SK-N-SH (cell line): ENCODE data around the gene TMED1.
A peak's percentile ranks its signal among the peaks of the same experiment; 100 is the strongest.

ENCODE experiments used
- EP300 ChIP-seq, 2 experiments: IDR thresholded peaks; 2 replicates each; pipeline versions ENCODE4 v1.4.0 to v1.6.1; 2012; ENCODE audit warnings: borderline replicate concordance in 1 of 2, low read depth in 1 of 2, low read length in 1 of 2
- FOXJ3 ChIP-seq: sonication (generic); formaldehyde crosslinking; IDR thresholded peaks from 2 replicates; pipeline ENCODE4 v1.5.1; 2020; ENCODE audit warnings: mild to moderate bottlenecking, missing genetic modification reagents
- GABPA ChIP-seq: IDR thresholded peaks from 2 replicates; pipeline ENCODE4 v1.4.0; 2012; ENCODE audit warnings: low read depth, mild to moderate bottlenecking
- MXI1 ChIP-seq: IDR thresholded peaks from 2 replicates; pipeline ENCODE4 v1.6.1; 2012; ENCODE audit warnings: mild to moderate bottlenecking, low read depth, low read length, improper control_type of control experiment
- NFIC ChIP-seq: IDR thresholded peaks from 2 replicates; pipeline ENCODE4 v1.4.0; 2012; ENCODE audit warnings: borderline replicate concordance
- NRF1 ChIP-seq: IDR thresholded peaks from 2 replicates; pipeline ENCODE4 v1.6.1; 2012; ENCODE audit warnings: low read depth, mild to moderate bottlenecking, low read length
- POLR2AphosphoS5 ChIP-seq: IDR thresholded peaks from 2 replicates; pipeline ENCODE4 v1.6.1; 2012; ENCODE audit warnings: low read depth, low read length
- RFX5 ChIP-seq: IDR thresholded peaks from 2 replicates; pipeline ENCODE4 v1.6.1; 2012; ENCODE audit warnings: mild to moderate bottlenecking, improper control_type of control experiment, low read length
- SIN3A ChIP-seq: IDR thresholded peaks from 2 replicates; pipeline ENCODE4 v1.6.1; 2012; ENCODE audit warnings: low read depth, mild to moderate bottlenecking, low read length, moderate library complexity, borderline replicate concordance
- TAF1 ChIP-seq: IDR thresholded peaks from 2 replicates; pipeline ENCODE4 v1.6.1; 2012; ENCODE audit warnings: low read depth, mild to moderate bottlenecking, low read length, moderate library complexity, borderline replicate concordance
- TEAD4 ChIP-seq: IDR thresholded peaks from 2 replicates; pipeline ENCODE4 v1.4.0; 2012; ENCODE audit warnings: mild to moderate bottlenecking, borderline replicate concordance; ENCODE audit not compliant: insufficient read depth
- TF ChIP-seq, protein P1 (sequence below): fragments of 200-600 bp; sonication (generic); IDR thresholded peaks from 2 replicates; pipeline ENCODE4 v1.6.1; 2017; ENCODE audit warnings: antibody characterized with exemption, mild to moderate bottlenecking, moderate library complexity
- TF ChIP-seq, protein P2 (sequence below): IDR thresholded peaks from 2 replicates; pipeline ENCODE4 v1.4.0; 2012; ENCODE audit warnings: low read depth
- TF ChIP-seq, protein P3 (sequence below): IDR thresholded peaks from 2 replicates; pipeline ENCODE4 v1.6.1; 2012; ENCODE audit warnings: mild to moderate bottlenecking, low read depth, low read length, moderate library complexity

- no peak for TF ChIP-seq TAF1
- TF ChIP-seq, protein P1, sequence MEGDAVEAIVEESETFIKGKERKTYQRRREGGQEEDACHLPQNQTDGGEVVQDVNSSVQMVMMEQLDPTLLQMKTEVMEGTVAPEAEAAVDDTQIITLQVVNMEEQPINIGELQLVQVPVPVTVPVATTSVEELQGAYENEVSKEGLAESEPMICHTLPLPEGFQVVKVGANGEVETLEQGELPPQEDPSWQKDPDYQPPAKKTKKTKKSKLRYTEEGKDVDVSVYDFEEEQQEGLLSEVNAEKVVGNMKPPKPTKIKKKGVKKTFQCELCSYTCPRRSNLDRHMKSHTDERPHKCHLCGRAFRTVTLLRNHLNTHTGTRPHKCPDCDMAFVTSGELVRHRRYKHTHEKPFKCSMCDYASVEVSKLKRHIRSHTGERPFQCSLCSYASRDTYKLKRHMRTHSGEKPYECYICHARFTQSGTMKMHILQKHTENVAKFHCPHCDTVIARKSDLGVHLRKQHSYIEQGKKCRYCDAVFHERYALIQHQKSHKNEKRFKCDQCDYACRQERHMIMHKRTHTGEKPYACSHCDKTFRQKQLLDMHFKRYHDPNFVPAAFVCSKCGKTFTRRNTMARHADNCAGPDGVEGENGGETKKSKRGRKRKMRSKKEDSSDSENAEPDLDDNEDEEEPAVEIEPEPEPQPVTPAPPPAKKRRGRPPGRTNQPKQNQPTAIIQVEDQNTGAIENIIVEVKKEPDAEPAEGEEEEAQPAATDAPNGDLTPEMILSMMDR: no peak; the same call in 1 of the 2 replicates
- TF ChIP-seq EP300 (IDR thresholded peaks at IDR 0.05; ENCODE audit: borderline replicate concordance in 1 of 2, low read depth in 1 of 2, low read length in 1 of 2): no peak; a peak in 1 of 4 replicates
- TF ChIP-seq, protein P2, sequence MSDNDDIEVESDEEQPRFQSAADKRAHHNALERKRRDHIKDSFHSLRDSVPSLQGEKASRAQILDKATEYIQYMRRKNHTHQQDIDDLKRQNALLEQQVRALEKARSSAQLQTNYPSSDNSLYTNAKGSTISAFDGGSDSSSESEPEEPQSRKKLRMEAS: peak; percentile 94
- peak; percentile 62; the same call in 1 of the 2 replicates for TF ChIP-seq POLR2AphosphoS5
- no peak for TF ChIP-seq MXI1
- TF ChIP-seq RFX5: no peak
- peak; percentile 56 for TF ChIP-seq GABPA
- TF ChIP-seq SIN3A: peak; percentile 70; the same call in 1 of the 2 replicates
- no peak for TF ChIP-seq TEAD4
- TF ChIP-seq FOXJ3 (CRISPR knock-in tag): no peak
- TF ChIP-seq NFIC: no peak
- TF ChIP-seq, protein P3, sequence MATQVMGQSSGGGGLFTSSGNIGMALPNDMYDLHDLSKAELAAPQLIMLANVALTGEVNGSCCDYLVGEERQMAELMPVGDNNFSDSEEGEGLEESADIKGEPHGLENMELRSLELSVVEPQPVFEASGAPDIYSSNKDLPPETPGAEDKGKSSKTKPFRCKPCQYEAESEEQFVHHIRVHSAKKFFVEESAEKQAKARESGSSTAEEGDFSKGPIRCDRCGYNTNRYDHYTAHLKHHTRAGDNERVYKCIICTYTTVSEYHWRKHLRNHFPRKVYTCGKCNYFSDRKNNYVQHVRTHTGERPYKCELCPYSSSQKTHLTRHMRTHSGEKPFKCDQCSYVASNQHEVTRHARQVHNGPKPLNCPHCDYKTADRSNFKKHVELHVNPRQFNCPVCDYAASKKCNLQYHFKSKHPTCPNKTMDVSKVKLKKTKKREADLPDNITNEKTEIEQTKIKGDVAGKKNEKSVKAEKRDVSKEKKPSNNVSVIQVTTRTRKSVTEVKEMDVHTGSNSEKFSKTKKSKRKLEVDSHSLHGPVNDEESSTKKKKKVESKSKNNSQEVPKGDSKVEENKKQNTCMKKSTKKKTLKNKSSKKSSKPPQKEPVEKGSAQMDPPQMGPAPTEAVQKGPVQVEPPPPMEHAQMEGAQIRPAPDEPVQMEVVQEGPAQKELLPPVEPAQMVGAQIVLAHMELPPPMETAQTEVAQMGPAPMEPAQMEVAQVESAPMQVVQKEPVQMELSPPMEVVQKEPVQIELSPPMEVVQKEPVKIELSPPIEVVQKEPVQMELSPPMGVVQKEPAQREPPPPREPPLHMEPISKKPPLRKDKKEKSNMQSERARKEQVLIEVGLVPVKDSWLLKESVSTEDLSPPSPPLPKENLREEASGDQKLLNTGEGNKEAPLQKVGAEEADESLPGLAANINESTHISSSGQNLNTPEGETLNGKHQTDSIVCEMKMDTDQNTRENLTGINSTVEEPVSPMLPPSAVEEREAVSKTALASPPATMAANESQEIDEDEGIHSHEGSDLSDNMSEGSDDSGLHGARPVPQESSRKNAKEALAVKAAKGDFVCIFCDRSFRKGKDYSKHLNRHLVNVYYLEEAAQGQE: peak; percentile 41; the same call in 1 of the 2 replicates
- TF ChIP-seq NRF1: no peak
Observed at GRCh38 chr19:10812902-10813404, 23.1 kb downstream of the TMED1 start.
